ENCODE data around the gene PHLDA3. TPM values are rescaled to one million over a fixed set of nuclear protein-coding genes. Genes with fewer than 3 reads are reported as not detected.

The PHLDA3 gene
- polyA plus RNA-seq, 1 donor from 2014 or later, result 0.64 TPM

GRCh38 chr1:201424146-201424545, 44.8 kb downstream of the PHLDA3 start:
- Mint-ChIP-seq H3K36me3 (peaks cover 2% of the 10 kb centered on the region), H3K4me3 (no peak overlapping the region), H3K27me3 (peaks cover 9% of the 10 kb centered on the region), H3K9me3 (no peaks in the 10 kb centered on the region), H3K4me1 (peaks cover 0 to 6% (median 2%) of the 10 kb centered on the region in 3 donors), H3K27ac (no peak overlapping the region)

GRCh38 chr1:201423655-201424054, 45.3 kb downstream of the PHLDA3 start:
- H3K4me3 Mint-ChIP-seq, result no peak overlapping the region
- no peaks in the 10 kb centered on the region for H3K9me3 Mint-ChIP-seq
- H3K4me1 Mint-ChIP-seq, result peaks cover 0 to 6% (median 2%) of the 10 kb centered on the region in 3 donors
- H3K36me3 Mint-ChIP-seq, result peaks cover 2% of the 10 kb centered on the region
- peaks cover 9% of the 10 kb centered on the region for H3K27me3 Mint-ChIP-seq
- no peak overlapping the region for H3K27ac Mint-ChIP-seq

DNA sequence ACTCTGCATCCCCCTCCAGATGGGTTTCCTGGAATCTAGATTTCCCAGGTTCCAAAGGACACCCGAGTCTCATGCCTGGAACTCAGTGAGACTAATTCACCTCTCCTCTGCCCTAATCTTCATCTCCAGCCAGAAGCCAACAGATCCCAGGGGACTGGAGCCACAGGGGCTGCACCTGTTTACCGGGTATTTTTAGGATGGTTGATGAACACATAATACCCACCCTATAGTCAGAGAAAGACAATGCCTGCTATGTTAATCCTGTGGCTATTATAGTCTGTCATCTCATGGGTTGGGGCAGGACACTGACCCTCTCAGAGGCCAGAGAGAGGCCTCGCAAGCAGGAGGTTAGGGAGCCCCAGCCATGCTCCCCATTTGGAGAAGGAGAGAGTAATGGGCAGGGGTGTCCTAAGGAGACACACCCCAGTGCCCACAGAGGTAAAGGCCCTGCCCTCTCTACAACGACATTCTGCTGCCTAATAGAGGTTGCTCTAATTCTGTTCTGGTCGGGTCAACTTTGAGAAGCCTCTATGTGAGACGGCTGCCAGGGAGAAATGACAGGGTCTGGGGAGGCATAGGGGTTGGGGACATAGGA, 46.5 kb downstream of the PHLDA3 start:
- H3K27me3 Mint-ChIP-seq, result peaks cover 7% of the 10 kb centered on the region
- peak overlapping the region in 1 of 3 donors; percentile 40 for H3K27ac Mint-ChIP-seq
- H3K36me3 Mint-ChIP-seq, result peaks cover 2% of the 10 kb centered on the region
- H3K4me1 Mint-ChIP-seq, result peaks cover 0 to 6% (median 2%) of the 10 kb centered on the region in 3 donors
- no peaks in the 10 kb centered on the region for H3K9me3 Mint-ChIP-seq
- H3K4me3 Mint-ChIP-seq, result no peak overlapping the region

DNA sequence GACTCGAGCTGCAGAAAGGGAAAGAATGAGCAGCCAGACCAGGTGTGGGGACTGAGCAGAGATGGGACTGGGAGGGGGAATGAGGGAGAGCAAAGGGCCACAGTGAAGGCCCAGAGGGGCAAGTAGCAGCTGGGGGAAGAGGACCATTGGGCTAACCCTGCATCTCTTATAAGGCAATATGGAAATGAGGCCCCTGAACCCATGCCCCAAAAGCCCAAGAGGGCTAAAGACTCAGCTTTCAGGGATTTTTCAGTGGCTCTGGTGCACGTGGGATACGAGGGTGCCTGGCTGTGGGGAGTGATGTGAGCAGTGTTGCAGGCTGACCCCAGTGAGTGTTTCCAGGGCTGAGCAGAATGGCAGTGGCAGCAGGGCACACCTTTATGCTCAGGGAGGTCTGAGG, 47.0 kb downstream of the PHLDA3 start:
- Mint-ChIP-seq H3K36me3 (peaks cover 2% of the 10 kb centered on the region), H3K27ac (peak overlapping the region in 2 of 3 donors; percentile 9 to 40), H3K4me1 (peaks cover 0 to 6% (median 2%) of the 10 kb centered on the region in 3 donors), H3K9me3 (no peaks in the 10 kb centered on the region), H3K4me3 (no peak overlapping the region), H3K27me3 (peaks cover 7% of the 10 kb centered on the region)

DNA sequence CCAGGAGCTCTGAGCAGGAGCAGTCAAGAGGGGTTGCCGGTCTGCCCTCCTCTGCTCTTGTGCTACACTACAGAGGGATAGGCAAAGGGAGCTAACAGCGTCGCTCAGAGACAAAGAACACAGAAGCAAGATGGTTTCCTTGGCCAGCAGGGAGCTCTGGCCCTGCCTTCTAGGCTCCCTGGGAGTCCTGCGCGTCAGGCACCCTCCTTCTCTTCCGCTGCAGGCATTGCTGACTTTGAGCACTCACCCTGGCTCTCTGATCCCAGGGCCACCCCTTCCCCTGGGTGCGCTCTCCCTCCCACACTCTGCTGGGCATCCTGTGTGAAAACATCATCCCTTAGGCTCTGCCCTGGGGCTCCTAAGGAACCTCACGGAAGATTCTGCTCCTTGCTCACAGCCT, 47.9 kb downstream of the PHLDA3 start:
- Mint-ChIP-seq H3K27me3 (peaks cover 6% of the 10 kb centered on the region), H3K4me3 (no peak overlapping the region), H3K27ac (no peak overlapping the region), H3K36me3 (peaks cover 2% of the 10 kb centered on the region), H3K4me1 (peaks cover 0 to 6% (median 2%) of the 10 kb centered on the region in 3 donors), H3K9me3 (no peaks in the 10 kb centered on the region)

DNA sequence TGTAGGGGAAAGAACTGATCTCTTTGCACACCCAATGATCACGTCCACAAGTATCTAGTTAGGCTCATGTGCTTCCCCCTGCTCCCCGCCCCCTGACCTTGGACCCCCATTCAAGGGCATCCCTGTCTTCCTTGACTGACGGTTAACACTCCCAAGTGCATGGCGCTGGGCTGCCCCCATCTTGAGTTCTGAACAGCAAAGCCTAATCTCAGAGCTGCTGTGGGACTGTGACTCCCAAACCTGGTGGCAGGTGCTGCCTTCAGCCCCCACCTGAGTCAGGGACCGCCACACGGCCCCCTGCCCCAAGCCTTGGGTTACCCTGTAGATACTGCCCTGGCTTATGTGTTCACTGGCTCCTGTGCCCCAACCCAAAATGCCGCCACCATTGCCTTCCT, 48.4 kb downstream of the PHLDA3 start:
- Mint-ChIP-seq H3K4me1 (peaks cover 0 to 6% (median 2%) of the 10 kb centered on the region in 3 donors), H3K27ac (no peak overlapping the region), H3K36me3 (peaks cover 2% of the 10 kb centered on the region), H3K27me3 (peaks cover 6% of the 10 kb centered on the region), H3K9me3 (no peaks in the 10 kb centered on the region), H3K4me3 (no peak overlapping the region)

DNA sequence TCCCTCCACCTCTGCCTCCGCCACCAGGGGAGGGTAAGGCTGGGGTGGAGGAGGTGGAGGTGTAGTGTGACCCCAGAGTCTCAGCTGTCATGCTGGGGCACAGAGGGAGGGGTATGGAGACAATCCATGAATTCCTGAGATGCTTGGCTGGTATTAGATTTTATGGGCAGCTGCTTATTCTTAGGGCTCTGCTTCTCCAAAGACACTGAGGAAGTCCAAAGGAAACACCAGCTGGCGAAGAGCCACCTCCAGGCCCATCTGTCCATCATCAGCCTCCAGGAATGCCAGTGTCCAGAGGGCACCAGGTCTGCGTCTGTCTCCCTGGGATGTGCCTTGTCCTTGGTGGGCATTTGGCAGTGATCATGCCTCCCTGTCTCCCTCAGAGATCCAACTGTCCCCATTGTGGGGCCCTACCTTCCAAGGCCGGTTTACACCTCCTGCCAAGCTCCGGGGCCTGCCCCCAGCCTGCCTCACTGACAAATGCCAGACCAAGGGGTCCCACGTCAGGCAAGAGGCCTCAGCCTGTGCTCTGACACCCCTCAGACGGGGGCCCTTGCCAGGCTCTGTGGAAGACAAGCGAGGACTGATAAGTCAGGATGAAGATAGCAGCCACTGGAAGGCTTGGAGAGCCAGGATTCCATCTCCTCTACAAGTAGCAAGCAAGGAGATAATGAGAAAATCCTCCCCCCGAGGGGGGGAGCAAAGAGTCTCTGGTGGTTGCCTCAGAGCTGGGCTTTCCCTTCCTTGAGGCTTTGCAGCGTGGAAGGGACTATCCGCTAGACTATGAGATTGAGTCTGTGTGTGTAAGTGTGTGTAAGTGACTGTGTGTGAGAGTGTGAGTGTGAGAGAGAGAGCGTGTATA, 49.0 kb downstream of the PHLDA3 start:
- H3K27me3 Mint-ChIP-seq, result peaks cover 7% of the 10 kb centered on the region
- no peak overlapping the region for H3K4me3 Mint-ChIP-seq
- H3K27ac Mint-ChIP-seq, result no peak overlapping the region
- H3K9me3 Mint-ChIP-seq, result no peaks in the 10 kb centered on the region
- peaks cover 0 to 6% (median 2%) of the 10 kb centered on the region in 3 donors for H3K4me1 Mint-ChIP-seq
- peaks cover 2% of the 10 kb centered on the region for H3K36me3 Mint-ChIP-seq

GRCh38 chr1:201419256-201419655, 49.7 kb downstream of the PHLDA3 start:
- H3K4me1 Mint-ChIP-seq, result peaks cover 0 to 6% (median 2%) of the 10 kb centered on the region in 3 donors
- no peaks in the 10 kb centered on the region for H3K9me3 Mint-ChIP-seq
- H3K36me3 Mint-ChIP-seq, result no peaks in the 10 kb centered on the region
- no peak overlapping the region for H3K4me3 Mint-ChIP-seq
- H3K27ac Mint-ChIP-seq, result peak overlapping the region in 2 of 3 donors; percentile 23 to 46
- peaks cover 10% of the 10 kb centered on the region for H3K27me3 Mint-ChIP-seq

- Mint-ChIP-seq H3K27me3 (peaks cover 13% of the 10 kb centered on the region), H3K27ac (no peak overlapping the region), H3K9me3 (no peaks in the 10 kb centered on the region), H3K4me3 (no peak overlapping the region), H3K36me3 (no peaks in the 10 kb centered on the region), H3K4me1 (peaks cover 0 to 6% (median 2%) of the 10 kb centered on the region in 3 donors)
These were observed 50.5 kb downstream of the PHLDA3 start for GRCh38 chr1:201418461-201418860.

Other genes starting within 250 kb of the PHLDA3 start
- gene PKP1, start 185.7 kb downstream of the PHLDA3 start, polyA plus RNA-seq, result not detected
- gene TNNT2, start 91.5 kb downstream of the PHLDA3 start, polyA plus RNA-seq, result not detected
- not detected for gene LAD1, start 69.9 kb downstream of the PHLDA3 start, polyA plus RNA-seq
- gene TNNI1, start 47.5 kb downstream of the PHLDA3 start, polyA plus RNA-seq, result not detected
- 53.4 TPM for gene CSRP1, start 37.9 kb upstream of the PHLDA3 start, polyA plus RNA-seq
- gene NAV1, start 69.9 kb upstream of the PHLDA3 start, polyA plus RNA-seq, result 1.3 TPM